ENCODE results near the gene GALNT2.

GALNT2 gene

DNA sequence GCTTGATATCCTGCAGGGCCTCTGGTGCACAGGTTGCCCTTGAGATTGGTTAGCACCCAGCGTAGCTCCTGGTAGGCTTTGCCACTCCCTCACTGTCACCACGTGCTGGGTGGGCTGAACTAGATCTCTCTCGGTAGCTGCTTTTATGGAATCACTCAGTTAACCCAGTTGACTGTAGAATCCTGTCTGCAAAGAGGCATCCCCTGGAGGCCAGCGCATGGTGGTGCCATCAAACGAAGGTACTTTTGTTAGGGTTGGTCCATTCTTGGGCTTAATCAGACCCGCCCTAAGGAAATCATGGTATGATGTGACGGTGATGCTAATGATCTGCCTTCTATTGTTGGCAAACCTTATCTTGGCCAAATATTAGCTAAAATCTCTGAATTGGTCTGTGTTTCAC lies 153.4 kb downstream of the GALNT2 start:
- no peak overlapping the region for H3K27ac ChIP-seq (replicated peaks; ENCODE audit: low read length)
- H3K9ac ChIP-seq (ENCODE audit: low read depth, low read length, poor library complexity), result no peak overlapping the region
- no peak overlapping the region for H2BK12ac ChIP-seq (ENCODE audit: low read length)
- no peak overlapping the region for H4K8ac ChIP-seq (ENCODE audit: low read depth, low read length)
- no peaks in the 10 kb centered on the region for H3K79me1 ChIP-seq (ENCODE audit: low read depth, low read length)
- H2BK120ac ChIP-seq (ENCODE audit: low read depth, low read length), result no peak overlapping the region
- H4K91ac ChIP-seq (ENCODE audit: low read depth, low read length, poor library complexity), result no peak overlapping the region
- H3K4ac ChIP-seq (ENCODE audit: low read length), result no peak overlapping the region
- WGBS, 2 donors (ENCODE audit: extremely low coverage in 2 of 2, insufficient read length in 2 of 2, insufficient replicate concordance in 1 of 2), result no CpG with 5 or more reads among the region's 7 CpGs
- H2BK5ac ChIP-seq (ENCODE audit: low read length), result no peak overlapping the region
- no peak overlapping the region for H2AK5ac ChIP-seq (ENCODE audit: low read depth, low read length)
- no peak overlapping the region for H3K18ac ChIP-seq (ENCODE audit: low read length)
- H3K4me3 ChIP-seq (ENCODE audit: low read length in 2 of 2), result no peak overlapping the region
- H3K4me1 ChIP-seq (ENCODE audit: control insufficient read depth in 2 of 2, insufficient read depth in 1 of 2, low read depth in 1 of 2, low read length in 2 of 2), result peaks cover 0 to 4% of the 10 kb centered on the region in 2 donors
- H2BK15ac ChIP-seq (ENCODE audit: low read length), result no peak overlapping the region
- H3K4me2 ChIP-seq (ENCODE audit: insufficient read depth, low read length, poor library complexity, severe bottlenecking), result no peak overlapping the region
- no peak overlapping the region for H2AFZ ChIP-seq (ENCODE audit: low read length)
- H3K36me3 ChIP-seq (replicated peaks in 1 of 2; ENCODE audit: control insufficient read depth in 2 of 2, insufficient read depth in 2 of 2, low read length in 2 of 2), result no peaks in the 10 kb centered on the region
- no peak overlapping the region for H3K14ac ChIP-seq (ENCODE audit: low read length)
- no peaks in the 10 kb centered on the region for H3K27me3 ChIP-seq (ENCODE audit: control insufficient read depth in 3 of 3, insufficient read depth in 3 of 3, low read depth in 1 of 3, low read length in 3 of 3)
- DNase-seq (ENCODE audit: low spot score), result no peak
- no peaks in the 10 kb centered on the region for H3K9me3 ChIP-seq (replicated peaks in 1 of 2; ENCODE audit: control insufficient read depth in 2 of 2, insufficient read depth in 1 of 2, low read depth in 1 of 2, low read length in 2 of 2)
- no peak overlapping the region for H3K23ac ChIP-seq (ENCODE audit: low read depth, low read length, poor library complexity)

DNA sequence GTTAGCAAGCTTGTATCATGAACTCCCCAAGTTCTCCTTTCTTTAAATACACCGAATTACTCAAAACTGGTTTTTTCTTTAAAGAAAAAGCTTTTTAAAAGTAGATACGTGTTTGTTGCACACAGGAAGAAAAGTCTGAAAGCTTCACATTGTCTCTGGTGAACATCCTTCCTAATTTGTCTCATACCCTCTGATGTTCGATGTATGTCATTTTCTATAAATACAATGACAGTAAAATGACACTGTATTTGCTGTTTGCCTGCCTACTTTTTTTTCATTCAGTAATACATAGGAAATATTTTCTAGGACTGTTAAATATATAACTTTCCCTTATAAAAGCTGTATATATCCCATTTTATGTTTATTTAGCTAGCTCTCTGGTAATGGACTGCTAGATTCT lies 153.9 kb downstream of the GALNT2 start:
- Histone ChIP-seq H3K14ac (ENCODE audit: low read length) (no peak overlapping the region), H2BK5ac (ENCODE audit: low read length) (no peak overlapping the region), H2BK120ac (ENCODE audit: low read depth, low read length) (no peak overlapping the region), H2AFZ (ENCODE audit: low read length) (no peak overlapping the region), H3K18ac (ENCODE audit: low read length) (no peak overlapping the region), H3K9me3 (replicated peaks in 1 of 2; ENCODE audit: control insufficient read depth in 2 of 2, insufficient read depth in 1 of 2, low read depth in 1 of 2, low read length in 2 of 2) (no peaks in the 10 kb centered on the region), H3K4ac (ENCODE audit: low read length) (no peak overlapping the region), H2AK5ac (ENCODE audit: low read depth, low read length) (no peak overlapping the region), H3K27me3 (ENCODE audit: control insufficient read depth in 3 of 3, insufficient read depth in 3 of 3, low read depth in 1 of 3, low read length in 3 of 3) (no peaks in the 10 kb centered on the region), H3K27ac (replicated peaks; ENCODE audit: low read length) (no peak overlapping the region), H3K4me2 (ENCODE audit: insufficient read depth, low read length, poor library complexity, severe bottlenecking) (no peak overlapping the region), H2BK12ac (ENCODE audit: low read length) (no peak overlapping the region), H3K36me3 (replicated peaks in 1 of 2; ENCODE audit: control insufficient read depth in 2 of 2, insufficient read depth in 2 of 2, low read length in 2 of 2) (no peaks in the 10 kb centered on the region), H3K4me3 (ENCODE audit: low read length in 2 of 2) (no peak overlapping the region), H3K23ac (ENCODE audit: low read depth, low read length, poor library complexity) (no peak overlapping the region), H3K4me1 (ENCODE audit: control insufficient read depth in 2 of 2, insufficient read depth in 1 of 2, low read depth in 1 of 2, low read length in 2 of 2) (peaks cover 0 to 4% of the 10 kb centered on the region in 2 donors), H3K79me1 (ENCODE audit: low read depth, low read length) (no peaks in the 10 kb centered on the region), H4K91ac (ENCODE audit: low read depth, low read length, poor library complexity) (no peak overlapping the region), H4K8ac (ENCODE audit: low read depth, low read length) (no peak overlapping the region), H2BK15ac (ENCODE audit: low read length) (no peak overlapping the region), H3K9ac (ENCODE audit: low read depth, low read length, poor library complexity) (no peak overlapping the region)
- WGBS, 2 donors (ENCODE audit: extremely low coverage in 2 of 2, insufficient read length in 2 of 2, insufficient replicate concordance in 1 of 2), result no CpG with 5 or more reads among the region's 3 CpGs
- DNase-seq (ENCODE audit: low spot score), result no peak

DNA sequence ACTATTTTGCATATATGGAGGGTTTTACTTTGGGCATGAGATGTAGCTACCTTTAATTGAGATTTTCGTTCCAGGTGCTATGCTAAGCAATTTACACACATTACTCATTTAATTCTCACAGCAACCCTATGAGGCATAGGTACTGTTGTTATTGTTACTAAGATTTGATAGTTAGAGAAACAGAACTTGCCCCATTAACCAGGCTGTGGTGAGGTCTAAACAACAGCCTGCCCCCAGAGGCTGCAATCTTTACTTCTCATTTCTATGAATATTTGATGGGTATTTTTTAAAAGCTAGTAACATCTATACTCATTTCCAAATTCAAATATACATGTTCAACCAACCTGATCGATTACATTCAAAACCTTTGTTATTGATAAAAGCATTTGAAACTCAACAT lies 155.6 kb downstream of the GALNT2 start:
- peaks cover 2% of the 10 kb centered on the region for H3K79me1 ChIP-seq (ENCODE audit: low read depth, low read length)
- H4K8ac ChIP-seq (ENCODE audit: low read depth, low read length), result no peak overlapping the region

GRCh38 chr1:230224101-230224960 lies 157.3 kb downstream of the GALNT2 start:
- WGBS, 2 donors (ENCODE audit: extremely low coverage in 2 of 2, insufficient read length in 2 of 2, insufficient replicate concordance in 1 of 2), result no CpG with 5 or more reads among the region's 18 CpGs
- H4K91ac ChIP-seq (ENCODE audit: low read depth, low read length, poor library complexity), result no peak overlapping the region
- no peak overlapping the region for H3K14ac ChIP-seq (ENCODE audit: low read length)
- H3K4me3 ChIP-seq (ENCODE audit: low read length in 2 of 2), result no peak overlapping the region
- H3K27me3 ChIP-seq (ENCODE audit: control insufficient read depth in 3 of 3, insufficient read depth in 3 of 3, low read depth in 1 of 3, low read length in 3 of 3), result no peaks in the 10 kb centered on the region
- no peak overlapping the region for H2BK5ac ChIP-seq (ENCODE audit: low read length)
- H3K36me3 ChIP-seq (replicated peaks in 1 of 2; ENCODE audit: control insufficient read depth in 2 of 2, insufficient read depth in 2 of 2, low read length in 2 of 2), result peaks cover 0 to 1% of the 10 kb centered on the region in 2 donors
- no peak overlapping the region for H2AFZ ChIP-seq (ENCODE audit: low read length)
- no peak overlapping the region for H2BK12ac ChIP-seq (ENCODE audit: low read length)
- no peak overlapping the region for H2BK120ac ChIP-seq (ENCODE audit: low read depth, low read length)
- H3K4me1 ChIP-seq (ENCODE audit: control insufficient read depth in 2 of 2, insufficient read depth in 1 of 2, low read depth in 1 of 2, low read length in 2 of 2), result peaks cover 0 to 7% of the 10 kb centered on the region in 2 donors
- H3K4ac ChIP-seq (ENCODE audit: low read length), result no peak overlapping the region
- no peak overlapping the region for H3K23ac ChIP-seq (ENCODE audit: low read depth, low read length, poor library complexity)
- H4K8ac ChIP-seq (ENCODE audit: low read depth, low read length), result no peak overlapping the region
- no peak overlapping the region for H2BK15ac ChIP-seq (ENCODE audit: low read length)
- no peak for DNase-seq (ENCODE audit: low spot score)
- no peaks in the 10 kb centered on the region for H3K9me3 ChIP-seq (replicated peaks in 1 of 2; ENCODE audit: control insufficient read depth in 2 of 2, insufficient read depth in 1 of 2, low read depth in 1 of 2, low read length in 2 of 2)
- no peak overlapping the region for H3K18ac ChIP-seq (ENCODE audit: low read length)
- H3K79me1 ChIP-seq (ENCODE audit: low read depth, low read length), result peaks cover 4% of the 10 kb centered on the region
- no peak overlapping the region for H3K9ac ChIP-seq (ENCODE audit: low read depth, low read length, poor library complexity)
- no peak overlapping the region for H3K4me2 ChIP-seq (ENCODE audit: insufficient read depth, low read length, poor library complexity, severe bottlenecking)
- no peak overlapping the region for H2AK5ac ChIP-seq (ENCODE audit: low read depth, low read length)
- H3K27ac ChIP-seq (replicated peaks; ENCODE audit: low read length), result no peak overlapping the region

More for the DNA sequence above, 155.6 kb downstream of the GALNT2 start:
- Histone ChIP-seq H3K9me3 (replicated peaks in 1 of 2; ENCODE audit: control insufficient read depth in 2 of 2, insufficient read depth in 1 of 2, low read depth in 1 of 2, low read length in 2 of 2) (no peaks in the 10 kb centered on the region), H2BK5ac (ENCODE audit: low read length) (no peak overlapping the region), H3K9ac (ENCODE audit: low read depth, low read length, poor library complexity) (no peak overlapping the region), H2AK5ac (ENCODE audit: low read depth, low read length) (no peak overlapping the region), H3K18ac (ENCODE audit: low read length) (no peak overlapping the region), H3K27me3 (ENCODE audit: control insufficient read depth in 3 of 3, insufficient read depth in 3 of 3, low read depth in 1 of 3, low read length in 3 of 3) (no peaks in the 10 kb centered on the region), H2BK15ac (ENCODE audit: low read length) (no peak overlapping the region), H3K4me2 (ENCODE audit: insufficient read depth, low read length, poor library complexity, severe bottlenecking) (no peak overlapping the region), H2BK120ac (ENCODE audit: low read depth, low read length) (no peak overlapping the region), H3K4ac (ENCODE audit: low read length) (no peak overlapping the region), H3K14ac (ENCODE audit: low read length) (no peak overlapping the region), H3K36me3 (replicated peaks in 1 of 2; ENCODE audit: control insufficient read depth in 2 of 2, insufficient read depth in 2 of 2, low read length in 2 of 2) (no peaks in the 10 kb centered on the region), H3K4me1 (ENCODE audit: control insufficient read depth in 2 of 2, insufficient read depth in 1 of 2, low read depth in 1 of 2, low read length in 2 of 2) (peaks cover 0 to 6% of the 10 kb centered on the region in 2 donors), H3K27ac (replicated peaks; ENCODE audit: low read length) (no peak overlapping the region), H3K23ac (ENCODE audit: low read depth, low read length, poor library complexity) (no peak overlapping the region), H4K91ac (ENCODE audit: low read depth, low read length, poor library complexity) (no peak overlapping the region), H2AFZ (ENCODE audit: low read length) (no peak overlapping the region), H3K4me3 (ENCODE audit: low read length in 2 of 2) (no peak overlapping the region), H2BK12ac (ENCODE audit: low read length) (no peak overlapping the region)
- no peak for DNase-seq (ENCODE audit: low spot score)
- WGBS, 2 donors (ENCODE audit: extremely low coverage in 2 of 2, insufficient read length in 2 of 2, insufficient replicate concordance in 1 of 2), result no CpG with 5 or more reads among the region's 2 CpGs

Data from neuronal stem cell (in vitro differentiated cells).